Measurements from ENCODE around the gene CLCNKB. TPM values are rescaled to one million over a fixed set of nuclear protein-coding genes. Genes with fewer than 3 reads are reported as not detected.

The CLCNKB gene
- total RNA-seq, 1 donor from 2014 or later = 0.97 TPM

DNA sequence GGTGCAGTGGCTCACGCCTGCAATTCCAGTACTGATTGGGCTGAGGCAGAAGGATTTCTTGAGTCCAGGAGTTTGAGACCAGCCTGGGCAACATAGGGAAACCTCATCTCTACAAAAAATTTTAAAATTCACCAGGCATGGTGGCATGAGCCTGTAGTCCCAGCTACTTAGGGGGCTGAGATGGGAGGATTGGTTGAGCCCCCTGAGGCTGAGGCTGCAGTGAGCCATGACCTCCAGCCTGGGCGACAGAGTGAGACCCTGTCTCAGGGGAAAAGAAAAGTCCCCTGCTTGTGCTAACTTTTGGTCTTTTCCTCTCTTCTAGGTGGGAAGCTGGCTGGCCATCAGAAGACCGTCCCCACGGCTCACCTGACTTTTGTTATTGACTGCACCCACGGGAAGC, 38.0 kb upstream of the CLCNKB start:
- H3K4me1 Mint-ChIP-seq = peaks cover 12% of the 10 kb centered on the region
- no peak for DNase-seq (ENCODE audit: low spot score)
- H3K27ac Mint-ChIP-seq = no peak overlapping the region
- H3K4me3 ChIP-seq = no peak overlapping the region
- TF ChIP-seq, protein P1, sequence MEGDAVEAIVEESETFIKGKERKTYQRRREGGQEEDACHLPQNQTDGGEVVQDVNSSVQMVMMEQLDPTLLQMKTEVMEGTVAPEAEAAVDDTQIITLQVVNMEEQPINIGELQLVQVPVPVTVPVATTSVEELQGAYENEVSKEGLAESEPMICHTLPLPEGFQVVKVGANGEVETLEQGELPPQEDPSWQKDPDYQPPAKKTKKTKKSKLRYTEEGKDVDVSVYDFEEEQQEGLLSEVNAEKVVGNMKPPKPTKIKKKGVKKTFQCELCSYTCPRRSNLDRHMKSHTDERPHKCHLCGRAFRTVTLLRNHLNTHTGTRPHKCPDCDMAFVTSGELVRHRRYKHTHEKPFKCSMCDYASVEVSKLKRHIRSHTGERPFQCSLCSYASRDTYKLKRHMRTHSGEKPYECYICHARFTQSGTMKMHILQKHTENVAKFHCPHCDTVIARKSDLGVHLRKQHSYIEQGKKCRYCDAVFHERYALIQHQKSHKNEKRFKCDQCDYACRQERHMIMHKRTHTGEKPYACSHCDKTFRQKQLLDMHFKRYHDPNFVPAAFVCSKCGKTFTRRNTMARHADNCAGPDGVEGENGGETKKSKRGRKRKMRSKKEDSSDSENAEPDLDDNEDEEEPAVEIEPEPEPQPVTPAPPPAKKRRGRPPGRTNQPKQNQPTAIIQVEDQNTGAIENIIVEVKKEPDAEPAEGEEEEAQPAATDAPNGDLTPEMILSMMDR (IDR thresholded peaks at IDR 0.05) = no peak
- peaks cover 9% of the 10 kb centered on the region for H3F3A ChIP-seq (ENCODE audit: low read depth)
- no peaks in the 10 kb centered on the region for H3K9me3 ChIP-seq (ENCODE audit: low read depth)
- no peak overlapping the region for H2AFZ ChIP-seq (replicated peaks)
- H3K4me1 ChIP-seq = peaks cover 5% of the 10 kb centered on the region
- H3K36me3 Mint-ChIP-seq = no peaks in the 10 kb centered on the region
- H3K27me3 Mint-ChIP-seq (ENCODE audit: insufficient read depth, low read depth) = peaks cover 16% of the 10 kb centered on the region
- H3K36me3 ChIP-seq = no peaks in the 10 kb centered on the region
- no peak overlapping the region for H3K27ac ChIP-seq
- H3K27me3 ChIP-seq = peaks cover 70% of the 10 kb centered on the region
- H3K9ac ChIP-seq = no peak overlapping the region
- H3K4me2 ChIP-seq = no peak overlapping the region
- no peaks in the 10 kb centered on the region for H4K20me1 ChIP-seq (ENCODE audit: low read depth)
- H3K9me3 Mint-ChIP-seq = no peaks in the 10 kb centered on the region
- no peaks in the 10 kb centered on the region for H3K79me2 ChIP-seq (ENCODE audit: low read depth)
- H3K4me3 Mint-ChIP-seq = no peak overlapping the region

DNA sequence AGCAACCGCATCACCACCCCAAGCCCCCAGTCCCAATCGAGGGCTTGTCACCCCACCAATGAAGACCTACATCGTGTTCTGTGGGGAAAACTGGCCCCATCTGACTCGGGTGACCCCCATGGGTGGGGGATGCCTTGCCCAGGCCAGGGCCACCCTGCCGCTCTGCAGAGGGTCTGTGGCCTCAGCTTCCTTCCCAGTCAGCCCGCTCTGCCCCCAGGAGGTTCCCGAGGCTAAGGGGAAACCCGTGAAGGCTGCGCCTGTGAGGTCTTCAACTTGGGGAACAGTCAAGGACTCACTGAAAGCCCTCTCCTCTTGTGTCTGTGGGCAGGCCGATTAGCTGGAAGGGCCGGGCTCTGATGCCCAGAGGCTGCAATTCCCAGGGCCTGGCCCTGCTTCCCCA, 37.6 kb upstream of the CLCNKB start:
- Mint-ChIP-seq H3K4me3 (no peak overlapping the region), H3K36me3 (no peaks in the 10 kb centered on the region), H3K27me3 (ENCODE audit: insufficient read depth, low read depth) (peaks cover 16% of the 10 kb centered on the region), H3K27ac (no peak overlapping the region), H3K9me3 (no peaks in the 10 kb centered on the region), H3K4me1 (peaks cover 12% of the 10 kb centered on the region)
- Histone ChIP-seq H3K36me3 (no peaks in the 10 kb centered on the region), H3K9me3 (ENCODE audit: low read depth) (no peaks in the 10 kb centered on the region), H3K79me2 (ENCODE audit: low read depth) (no peaks in the 10 kb centered on the region), H3K4me3 (no peak overlapping the region), H3K4me1 (peaks cover 5% of the 10 kb centered on the region), H3K27me3 (peaks cover 66% of the 10 kb centered on the region), H3F3A (ENCODE audit: low read depth) (peaks cover 9% of the 10 kb centered on the region), H3K27ac (no peak overlapping the region), H4K20me1 (ENCODE audit: low read depth) (no peaks in the 10 kb centered on the region), H3K4me2 (no peak overlapping the region), H2AFZ (replicated peaks) (no peak overlapping the region), H3K9ac (no peak overlapping the region)
- no peak for DNase-seq (ENCODE audit: low spot score)
- TF ChIP-seq EZH2 (IDR thresholded peaks at IDR 0.05) (no peak), EZH2phosphoT487 (IDR thresholded peaks at IDR 0.05) (no peak)
- TF ChIP-seq, protein P1 (IDR thresholded peaks at IDR 0.05) = no peak

DNA sequence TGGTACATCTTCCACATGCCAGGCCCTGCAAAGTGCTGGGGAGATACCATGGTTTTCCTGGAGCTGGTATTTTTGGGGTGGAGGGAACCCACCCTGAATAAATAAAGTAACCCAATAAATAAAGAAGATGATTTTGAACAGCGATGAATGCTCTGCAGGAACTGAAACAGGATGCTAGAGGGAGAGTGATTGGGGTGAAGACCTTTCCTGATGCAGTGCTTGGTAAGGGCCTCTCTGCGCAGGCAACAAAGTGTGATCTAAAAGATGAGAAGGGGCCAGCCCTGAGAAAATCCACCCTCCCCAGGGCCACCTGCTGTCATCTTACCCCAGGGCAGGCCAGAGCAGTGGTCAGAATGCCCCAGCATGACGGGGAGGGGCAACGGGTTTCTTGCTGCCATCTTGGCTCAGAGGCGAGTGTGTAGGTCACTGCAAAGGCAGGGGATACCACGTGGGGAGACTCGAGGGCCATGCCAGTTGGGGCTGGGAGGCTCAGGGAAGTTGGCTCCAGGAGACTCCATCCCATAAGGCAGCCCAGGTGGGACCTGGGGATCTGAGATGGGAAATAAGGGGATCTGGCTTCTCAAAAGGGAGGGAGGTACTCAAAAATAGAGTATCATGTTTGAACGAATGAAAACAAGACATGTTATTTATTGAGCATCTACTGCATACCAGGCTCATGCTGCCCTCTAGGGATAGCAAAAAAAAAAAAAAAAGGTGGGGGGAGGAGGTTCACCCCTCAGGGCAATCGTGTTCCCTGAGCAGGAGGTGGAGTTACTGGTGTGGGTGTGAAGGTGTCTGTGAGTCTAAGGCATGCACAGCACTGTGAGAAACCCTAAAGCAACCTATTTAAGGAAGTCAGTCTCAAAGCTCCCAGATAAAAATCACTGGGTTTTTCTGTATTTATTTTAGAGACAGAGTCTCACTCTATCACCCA, 36.8 kb upstream of the CLCNKB start:
- Histone ChIP-seq H3F3A (ENCODE audit: low read depth) (peaks cover 9% of the 10 kb centered on the region), H3K4me2 (no peak overlapping the region), H2AFZ (replicated peaks) (no peak overlapping the region), H3K79me2 (ENCODE audit: low read depth) (no peaks in the 10 kb centered on the region), H3K4me1 (peaks cover 5% of the 10 kb centered on the region), H4K20me1 (ENCODE audit: low read depth) (no peaks in the 10 kb centered on the region), H3K27ac (no peak overlapping the region), H3K9ac (no peak overlapping the region), H3K36me3 (no peaks in the 10 kb centered on the region), H3K4me3 (no peak overlapping the region), H3K9me3 (ENCODE audit: low read depth) (no peaks in the 10 kb centered on the region), H3K27me3 (peaks cover 66% of the 10 kb centered on the region)
- Mint-ChIP-seq H3K4me3 (no peak overlapping the region), H3K27me3 (ENCODE audit: insufficient read depth, low read depth) (peaks cover 15% of the 10 kb centered on the region), H3K27ac (no peak overlapping the region), H3K36me3 (no peaks in the 10 kb centered on the region), H3K4me1 (peaks cover 12% of the 10 kb centered on the region), H3K9me3 (no peaks in the 10 kb centered on the region)
- TF ChIP-seq EZH2 (IDR thresholded peaks at IDR 0.05) (no peak), EZH2phosphoT487 (IDR thresholded peaks at IDR 0.05) (no peak)
- TF ChIP-seq, protein P1 (IDR thresholded peaks at IDR 0.05) = no peak
- no peak for DNase-seq (ENCODE audit: low spot score)
